22Rv1 (cell line): ENCODE data around the gene NSD1.

Experiments used
- CTCF ChIP-seq: fragments of 450-650 bp; IDR thresholded peaks from 2 replicates; pipeline ENCODE4 v1.5.1; 2017; ENCODE audit warnings: mild to moderate bottlenecking
- ZFX ChIP-seq: fragments of 450-650 bp; IDR thresholded peaks from 2 replicates; pipeline ENCODE4 v1.6.1; 2017; ENCODE audit warnings: antibody characterized with exemption, borderline replicate concordance

- TF ChIP-seq CTCF: no peak
- no peak for TF ChIP-seq ZFX
Observed at GRCh38 chr5:177091232-177091631, 42.3 kb upstream of the NSD1 start.
